Endothelial cell of umbilical vein (primary cell): ENCODE data around the gene SMCO2. TPM values are rescaled to one million over a fixed set of nuclear protein-coding genes. Genes with fewer than 3 reads are reported as not detected.

Source experiments
- BruUV-seq: library from RNA; stranded (reverse); fragments of 400-500 nt; replicated peaks from 2 replicates; lab custom pipeline; 2021; lab: Mats Ljungman, UMichigan
- CTCF ChIA-PET: fragments of 300-600, 350-600 bp; sonication (Branson Sonifier 250); formaldehyde crosslinking; loops from one replicate; lab custom pipeline; 2021; ENCODE audit warnings: antibody characterized with exemption, inconsistent platforms; lab: Charles Lee
- POLR2A ChIA-PET: fragments of 300-600, 350-600 bp; sonication (Branson Sonifier 250); formaldehyde crosslinking; loops from one replicate; lab custom pipeline; 2021; ENCODE audit warnings: antibody characterized with exemption, inconsistent platforms; lab: Charles Lee
- DNase-seq: peaks from one replicate; pipeline ENCODE4 v3.0.0-alpha.2; 2011; ENCODE audit warnings: low read depth, low spot score
- FAIRE-seq: peaks from 2 replicates; lab custom pipeline; 2011; peaks lifted over from hg19 to GRCh38; lab: Jason Lieb, UNC
- H2AFZ ChIP-seq: 2 replicates; pipeline ENCODE4 v1.6.0; 2012; ENCODE audit warnings: low read depth, low read length, control low read depth, inconsistent platforms
- H3K27ac ChIP-seq: 2 replicates; pipeline ENCODE4 v1.5.1; 2011; ENCODE audit warnings: low read depth, mild to moderate bottlenecking, control low read depth, low read length, moderate library complexity; ENCODE audit not compliant: insufficient read depth
- H3K27me3 ChIP-seq, 2 experiments: 2 replicates each; pipeline versions ENCODE4 v1.6.0 to v1.6.1; 2011; ENCODE audit warnings: low read length in 2 of 2, mixed read lengths in 1 of 2; ENCODE audit not compliant: control insufficient read depth in 2 of 2, insufficient read depth in 2 of 2
- H3K36me3 ChIP-seq, 2 experiments: 2 replicates in 1 of 2; 3 replicates in 1 of 2; pipeline ENCODE4 v1.5.1; 2011; ENCODE audit warnings: low read length in 2 of 2, mild to moderate bottlenecking in 1 of 2, moderate library complexity in 1 of 2; ENCODE audit not compliant: control insufficient read depth in 2 of 2, insufficient read depth in 2 of 2; ENCODE audit errors: extremely low read depth in 1 of 2
- H3K4me1 ChIP-seq: 3 replicates; pipeline ENCODE4 v1.5.1; 2011; ENCODE audit warnings: mild to moderate bottlenecking, low read length; ENCODE audit not compliant: control insufficient read depth, insufficient read depth; ENCODE audit errors: extremely low read depth
- H3K4me2 ChIP-seq: 2 replicates; pipeline ENCODE4 v1.6.1; 2011; ENCODE audit warnings: low read length, control low read depth, mixed read lengths; ENCODE audit not compliant: insufficient read depth
- H3K4me3 ChIP-seq, 3 experiments: fragments of 200-600 bp in 1 of 3; sonication (generic), shearing (Covaris generic) in 1 of 3; replicated peaks in 1 of 3; 2 replicates each; pipeline ENCODE4 v1.5.1; 2011 to 2016; ENCODE audit warnings: control low read depth in 3 of 3, low read length in 3 of 3, mild to moderate bottlenecking in 2 of 3, inconsistent platforms in 1 of 3, low read depth in 1 of 3, moderate library complexity in 1 of 3; ENCODE audit not compliant: insufficient read depth in 1 of 3
- H3K79me2 ChIP-seq: 2 replicates; pipeline ENCODE4 v1.6.0; 2012; ENCODE audit warnings: low read length, inconsistent platforms; ENCODE audit not compliant: control insufficient read depth, insufficient read depth
- H3K9ac ChIP-seq: replicated peaks from 2 replicates; pipeline ENCODE3; 2011; ENCODE audit warnings: low read length, control low read depth; ENCODE audit not compliant: insufficient read depth; ENCODE audit errors: extremely low read depth
- H3K9me1 ChIP-seq: replicated peaks from 3 replicates; pipeline ENCODE4 v1.6.0; 2011; ENCODE audit warnings: mild to moderate bottlenecking, low read length; ENCODE audit not compliant: control insufficient read depth, insufficient read depth; ENCODE audit errors: extremely low read depth
- H3K9me3 ChIP-seq: replicated peaks from 2 replicates; pipeline ENCODE4 v1.5.1; 2012; ENCODE audit warnings: low read length, inconsistent platforms; ENCODE audit not compliant: control insufficient read depth, insufficient read depth
- H4K20me1 ChIP-seq: replicated peaks from 2 replicates; pipeline ENCODE3; 2011; ENCODE audit warnings: mild to moderate bottlenecking, low read length; ENCODE audit not compliant: control insufficient read depth, insufficient read depth; ENCODE audit errors: extremely low read depth
- CTCF ChIP-seq, 2 donors: IDR thresholded peaks; 1 replicate in 1 of 2; 2 replicates in 1 of 2; pipeline ENCODE4 v1.5.1; 2011; ENCODE audit warnings: low read length in 2 of 2, mild to moderate bottlenecking in 2 of 2, moderate library complexity in 2 of 2, control low read depth in 1 of 2, inconsistent platforms in 1 of 2, low read depth in 1 of 2; ENCODE audit not compliant: insufficient read depth in 1 of 2; ENCODE audit errors: extremely low read depth in 1 of 2
- EZH2 ChIP-seq: IDR thresholded peaks from 2 replicates; pipeline ENCODE4 v1.6.1; 2012; ENCODE audit warnings: borderline replicate concordance, low read depth, mild to moderate bottlenecking, moderate library complexity, low read length, inconsistent platforms; ENCODE audit not compliant: severe bottlenecking
- FOS ChIP-seq: IDR thresholded peaks from 2 replicates; pipeline ENCODE4 v1.6.1; 2011; ENCODE audit warnings: mild to moderate bottlenecking, low read length, moderate library complexity, borderline replicate concordance; ENCODE audit not compliant: insufficient read depth
- GATA2 ChIP-seq: IDR thresholded peaks from 2 replicates; pipeline ENCODE4 v1.7.0; 2011; ENCODE audit warnings: low read depth, mild to moderate bottlenecking, moderate library complexity, mixed read lengths, low read length; ENCODE audit not compliant: insufficient read length, insufficient read depth
- JUN ChIP-seq: IDR thresholded peaks from 2 replicates; pipeline ENCODE4 v1.6.1; 2011; ENCODE audit warnings: borderline replicate concordance, low read depth; ENCODE audit not compliant: insufficient read length, insufficient read depth
- MYC ChIP-seq: IDR thresholded peaks from one replicate; pipeline ENCODE4 v1.6.1; 2011; ENCODE audit warnings: mild to moderate bottlenecking, low read depth, low read length
- POLR2AphosphoS5 ChIP-seq: IDR thresholded peaks from 2 replicates; pipeline ENCODE4 v1.6.1; 2012; ENCODE audit warnings: low read depth, mild to moderate bottlenecking, control low read depth, low read length, moderate library complexity; ENCODE audit not compliant: insufficient read depth
- dilution Hi-C: fragments of 300-500 bp; cut with MboI; formaldehyde crosslinking; loops from one replicate; pipeline ENCODE4 v1.15.0; 2019; ENCODE audit warnings: low sequenced_read_pairs; ENCODE audit not compliant: extremely low pct_ligation_motif_present
- intact Hi-C: fragments of 100-400 bp; cut with micrococcal nuclease; formaldehyde crosslinking; loops from one replicate; pipeline ENCODE4 v1.10.0; 2022
- polyA plus RNA-seq, 4 experiments: library from polyadenylated mRNA; depleted of rRNA in 3 of 4; stranded (reverse) in 3 of 4; unstranded in 1 of 4; fragments of >200 nt; gene quantifications; 2 replicates each; pipeline versions ENCODE4 v1.2.1 to v1.2.3, GENCODE V29; 2011 to 2012; ENCODE audit warnings: missing spikeins in 1 of 4
- total RNA-seq: library from RNA; stranded (reverse); gene quantifications from 2 replicates; pipeline ENCODE4 v1.2.3, GENCODE V29; 2021

SMCO2 gene
- total and polyA plus RNA-seq, 2 donors (not counting 3 experiments of a cell fraction or from before 2014, with no cell fraction given) = 0.33 to 0.49 TPM

DNA sequence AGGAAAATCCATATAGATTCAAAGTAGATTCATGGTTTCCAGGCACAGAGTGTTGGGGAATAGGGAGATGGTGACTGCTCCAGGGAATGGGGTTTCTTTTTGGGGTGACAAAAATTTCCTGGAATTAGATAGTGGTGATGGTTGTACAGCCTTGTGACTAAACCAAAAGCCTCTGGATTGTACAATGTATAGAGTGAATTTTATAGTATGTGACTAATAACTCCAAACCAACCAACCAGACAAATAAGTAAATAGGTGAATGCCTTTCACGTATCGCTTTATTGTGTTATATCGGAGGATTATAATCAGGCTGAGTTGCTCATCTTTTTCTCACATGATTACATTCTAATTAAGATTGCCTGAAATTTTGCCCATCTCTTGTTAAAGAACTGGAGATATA lies 52.8 kb downstream of the SMCO2 start:
- no peaks in the 10 kb centered on the region for H3K9me3 ChIP-seq
- TF ChIP-seq CTCF (IDR thresholded peaks at IDR 0.05; ENCODE audit: extremely low read depth in 1 of 2, insufficient read depth in 1 of 2, low read depth in 1 of 2, low read length in 2 of 2) = no peak
- no peak for TF ChIP-seq FOS
- TF ChIP-seq EZH2 = no peak
- no peak for TF ChIP-seq MYC
- no peak for TF ChIP-seq POLR2AphosphoS5
- TF ChIP-seq GATA2 = no peak
- no peak for TF ChIP-seq JUN
- H3K4me1 ChIP-seq = no peaks in the 10 kb centered on the region
- no peaks in the 10 kb centered on the region for H3K36me3 ChIP-seq
- no TSS peak for BruUV-seq
- H3K27me3 ChIP-seq = no peaks in the 10 kb centered on the region
- H3K9me1 ChIP-seq = no peaks in the 10 kb centered on the region
- dilution Hi-C loops (no loop called here), intact Hi-C loops (no loop called here)
- DNase-seq = no peak
- POLR2A ChIA-PET = no interaction called here
- H3K4me2 ChIP-seq = no peak overlapping the region
- no peak overlapping the region for H3K4me3 ChIP-seq
- H4K20me1 ChIP-seq = no peaks in the 10 kb centered on the region
- no peak overlapping the region for H2AFZ ChIP-seq
- CTCF ChIA-PET = no interaction called here
- H3K9ac ChIP-seq = no peak overlapping the region
- no peak for FAIRE-seq
- H3K79me2 ChIP-seq = no peaks in the 10 kb centered on the region
- no peak overlapping the region for H3K27ac ChIP-seq
